Transverse colon (tissue), 3 donors: ENCODE data around the gene LILRA2.

Experiments
- POLR2A ChIP-seq: fragments of 450-650 bp; IDR thresholded peaks from one replicate; pipeline ENCODE4 v1.6.1; 2016; ENCODE audit warnings: antibody characterized with exemption, mild to moderate bottlenecking, moderate library complexity
- POLR2AphosphoS5 ChIP-seq, 3 donors: sonication (generic); formaldehyde crosslinking; IDR thresholded peaks; one replicate each; pipeline ENCODE4 v1.6.1; 2016; ENCODE audit warnings: antibody characterized with exemption in 3 of 3

DNA sequence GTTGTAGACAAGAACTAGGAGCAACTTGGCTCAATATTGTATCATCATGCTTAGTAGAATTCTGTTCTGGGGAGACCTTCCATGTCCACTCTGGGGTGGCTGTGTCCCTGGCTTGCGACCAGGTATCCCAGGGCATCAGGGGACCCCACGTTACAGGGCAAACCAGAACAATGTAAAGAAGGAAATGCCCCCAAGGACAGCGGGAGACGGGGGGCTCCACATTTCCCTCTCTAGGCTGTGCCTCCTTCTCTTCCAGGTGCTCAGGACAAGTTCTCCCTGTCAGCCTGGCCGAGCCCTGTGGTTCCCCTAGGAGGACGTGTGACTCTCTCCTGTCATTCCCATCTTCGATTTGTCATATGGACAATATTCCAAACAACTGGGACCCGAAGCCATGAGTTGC, 40.1 kb upstream of the LILRA2 start:
- TF ChIP-seq POLR2A, result no peak
- no peak for TF ChIP-seq POLR2AphosphoS5 (IDR thresholded peaks at IDR 0.05)
